Tibial artery (tissue), 4 donors: ENCODE measurements around the gene SDK2.

Experiments
- DNase-seq, 2 donors: peaks; one replicate each; pipeline ENCODE4 v3.0.0-alpha.2; 2019
- H3K27ac ChIP-seq, 2 donors: fragments of 200-600 bp; sonication (generic) in 1 of 2; 1 replicate in 1 of 2; 2 replicates in 1 of 2; pipeline ENCODE4 v1.5.1; 2018 to 2019; ENCODE audit warnings: mild to moderate bottlenecking in 1 of 2
- H3K27me3 ChIP-seq, 2 donors: fragments of 200-600 bp; sonication (generic) in 1 of 2; one replicate each; pipeline versions ENCODE4 v1.5.1 to v1.6.0; 2016 to 2019
- H3K36me3 ChIP-seq, 3 donors: fragments of 200-600 bp; sonication (generic) in 2 of 3; one replicate each; pipeline ENCODE4 v1.5.1; 2016 to 2019; ENCODE audit warnings: mild to moderate bottlenecking in 2 of 3
- H3K4me1 ChIP-seq, 4 donors: fragments of 200-600 bp; sonication (generic) in 2 of 4; 1 replicate in 3 of 4; 2 replicates in 1 of 4; pipeline ENCODE4 v1.5.1; 2016 to 2019
- H3K4me3 ChIP-seq, 2 donors: fragments of 200-600 bp; sonication (generic) in 1 of 2; 1 replicate in 1 of 2; 2 replicates in 1 of 2; pipeline ENCODE4 v1.5.1; 2018 to 2019; ENCODE audit warnings: mild to moderate bottlenecking in 2 of 2
- H3K9me3 ChIP-seq, 3 donors: fragments of 200-600 bp; sonication (generic) in 1 of 3; one replicate each; pipeline ENCODE4 v1.5.1; 2016 to 2019
- intact Hi-C: fragments of 100-400 bp; cut with DNase I; formaldehyde crosslinking; loops from one replicate; pipeline ENCODE4 v1.15.0; 2023; ENCODE audit warnings: low total_unique reads
- TF ChIP-seq, protein P1 (sequence below), 2 experiments: fragments of 200-600 bp in 1 of 2; fragments of 450-650 bp in 1 of 2; IDR thresholded peaks; one replicate each; pipeline ENCODE4 v1.5.1; 2017 to 2019; ENCODE audit warnings: antibody characterized with exemption in 2 of 2, mild to moderate bottlenecking in 1 of 2, moderate library complexity in 1 of 2

The SDK2 gene

DNA sequence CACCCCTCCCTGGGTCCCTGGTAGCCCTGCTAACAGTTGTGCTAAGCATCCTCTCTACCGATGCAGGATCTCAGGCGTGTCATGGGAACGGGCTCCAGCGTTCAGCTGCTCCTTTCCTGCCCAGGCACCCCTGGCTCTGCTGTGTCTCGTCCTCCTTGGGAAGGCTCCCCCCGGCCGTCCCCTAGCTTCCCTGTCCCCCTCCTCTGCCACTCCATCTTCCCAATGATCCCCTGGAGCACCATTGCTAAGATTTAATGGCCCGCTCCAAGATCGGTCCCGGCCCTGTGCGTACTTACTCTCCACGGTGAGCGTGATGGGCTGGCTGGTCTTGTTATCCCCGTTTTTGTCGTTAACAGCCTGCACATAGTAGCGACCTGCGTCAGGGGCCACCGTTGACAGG, 196.9 kb downstream of the SDK2 start:
- TF ChIP-seq, protein P1, sequence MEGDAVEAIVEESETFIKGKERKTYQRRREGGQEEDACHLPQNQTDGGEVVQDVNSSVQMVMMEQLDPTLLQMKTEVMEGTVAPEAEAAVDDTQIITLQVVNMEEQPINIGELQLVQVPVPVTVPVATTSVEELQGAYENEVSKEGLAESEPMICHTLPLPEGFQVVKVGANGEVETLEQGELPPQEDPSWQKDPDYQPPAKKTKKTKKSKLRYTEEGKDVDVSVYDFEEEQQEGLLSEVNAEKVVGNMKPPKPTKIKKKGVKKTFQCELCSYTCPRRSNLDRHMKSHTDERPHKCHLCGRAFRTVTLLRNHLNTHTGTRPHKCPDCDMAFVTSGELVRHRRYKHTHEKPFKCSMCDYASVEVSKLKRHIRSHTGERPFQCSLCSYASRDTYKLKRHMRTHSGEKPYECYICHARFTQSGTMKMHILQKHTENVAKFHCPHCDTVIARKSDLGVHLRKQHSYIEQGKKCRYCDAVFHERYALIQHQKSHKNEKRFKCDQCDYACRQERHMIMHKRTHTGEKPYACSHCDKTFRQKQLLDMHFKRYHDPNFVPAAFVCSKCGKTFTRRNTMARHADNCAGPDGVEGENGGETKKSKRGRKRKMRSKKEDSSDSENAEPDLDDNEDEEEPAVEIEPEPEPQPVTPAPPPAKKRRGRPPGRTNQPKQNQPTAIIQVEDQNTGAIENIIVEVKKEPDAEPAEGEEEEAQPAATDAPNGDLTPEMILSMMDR (IDR thresholded peaks at IDR 0.05): no peak
- Histone ChIP-seq H3K27ac (no peak overlapping the region), H3K4me3 (no peak overlapping the region), H3K9me3 (no peaks in the 10 kb centered on the region), H3K4me1 (no peaks in the 10 kb centered on the region), H3K36me3 (no peaks in the 10 kb centered on the region), H3K27me3 (no peaks in the 10 kb centered on the region)
- intact Hi-C loops: no loop called here
- DNase-seq: no peak

DNA sequence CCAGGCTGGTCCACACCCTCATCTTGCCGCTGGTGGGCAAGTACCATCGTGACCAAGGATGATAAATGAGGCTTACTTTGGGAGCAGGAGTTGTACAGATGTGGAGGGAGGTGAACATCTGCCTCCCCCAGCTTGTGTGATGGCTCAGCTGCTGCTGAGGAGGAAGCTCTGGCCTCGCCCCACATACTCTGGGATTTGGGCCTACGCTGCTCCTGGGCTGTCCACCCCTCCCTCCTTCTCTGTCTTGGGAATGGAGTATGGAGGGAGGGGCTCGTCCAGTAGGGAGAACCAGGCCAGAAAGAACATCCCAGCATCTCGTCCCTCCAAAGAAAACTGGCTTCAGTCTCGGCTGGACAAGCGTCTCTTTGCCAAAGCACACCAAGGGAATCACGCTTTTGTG, 197.6 kb downstream of the SDK2 start:
- intact Hi-C loops: no loop called here
- no peaks in the 10 kb centered on the region for H3K9me3 ChIP-seq
- TF ChIP-seq, protein P1 (IDR thresholded peaks at IDR 0.05): no peak
- no peak overlapping the region for H3K4me3 ChIP-seq
- H3K36me3 ChIP-seq: no peaks in the 10 kb centered on the region
- no peaks in the 10 kb centered on the region for H3K4me1 ChIP-seq
- H3K27ac ChIP-seq: no peak overlapping the region
- H3K27me3 ChIP-seq: no peaks in the 10 kb centered on the region
- no peak for DNase-seq

DNA sequence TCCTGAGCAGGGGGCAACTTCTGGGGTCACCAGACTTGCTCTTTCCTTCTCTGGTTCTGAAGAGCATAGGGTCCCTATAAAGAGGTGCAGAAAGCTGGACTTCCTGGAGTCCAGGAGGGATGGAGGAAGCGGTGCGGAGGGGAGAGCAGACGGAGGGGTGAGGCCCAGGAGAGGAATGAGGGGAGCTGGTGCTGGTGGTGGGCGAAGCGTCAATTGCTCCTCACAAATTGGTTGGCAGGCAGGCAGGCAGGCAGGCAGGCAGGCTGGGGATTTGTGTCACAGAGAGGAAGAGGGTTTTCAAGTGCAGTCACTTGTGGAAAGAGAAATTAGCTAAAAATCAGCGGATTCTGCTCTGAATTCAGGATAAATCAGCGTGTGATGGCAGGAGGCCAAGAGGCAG, 198.8 kb downstream of the SDK2 start:
- Histone ChIP-seq H3K36me3 (no peaks in the 10 kb centered on the region), H3K27ac (no peak overlapping the region), H3K27me3 (no peaks in the 10 kb centered on the region), H3K4me3 (no peak overlapping the region), H3K4me1 (no peaks in the 10 kb centered on the region), H3K9me3 (no peaks in the 10 kb centered on the region)
- intact Hi-C loops: no loop called here
- TF ChIP-seq, protein P1 (IDR thresholded peaks at IDR 0.05): no peak
- DNase-seq: no peak

DNA sequence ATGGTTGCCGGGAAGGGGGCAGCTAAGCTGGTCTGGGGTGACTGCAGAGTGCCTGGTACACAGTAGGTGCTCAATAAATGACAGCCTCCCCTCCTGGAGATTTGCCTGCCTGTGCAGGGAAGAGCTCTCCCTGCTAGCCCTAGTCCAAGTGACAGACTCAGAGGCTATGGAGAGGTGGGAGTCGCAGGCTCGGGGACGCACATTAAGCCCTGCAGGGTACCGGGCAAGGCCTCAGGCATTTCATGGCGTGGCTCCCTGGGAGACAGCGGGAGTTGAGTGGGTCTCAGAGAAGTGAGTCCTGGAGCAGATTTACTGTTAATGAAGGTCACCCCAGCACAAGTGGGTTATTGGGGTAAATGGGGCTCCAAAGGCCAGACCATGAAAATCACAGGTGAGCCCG, 200.2 kb downstream of the SDK2 start:
- no peak overlapping the region for H3K27ac ChIP-seq
- intact Hi-C loops: no loop called here
- TF ChIP-seq, protein P1 (IDR thresholded peaks at IDR 0.05): no peak
- no peak for DNase-seq
- no peaks in the 10 kb centered on the region for H3K27me3 ChIP-seq
- H3K36me3 ChIP-seq: no peaks in the 10 kb centered on the region
- H3K4me1 ChIP-seq: no peaks in the 10 kb centered on the region
- H3K4me3 ChIP-seq: no peak overlapping the region
- H3K9me3 ChIP-seq: no peaks in the 10 kb centered on the region

DNA sequence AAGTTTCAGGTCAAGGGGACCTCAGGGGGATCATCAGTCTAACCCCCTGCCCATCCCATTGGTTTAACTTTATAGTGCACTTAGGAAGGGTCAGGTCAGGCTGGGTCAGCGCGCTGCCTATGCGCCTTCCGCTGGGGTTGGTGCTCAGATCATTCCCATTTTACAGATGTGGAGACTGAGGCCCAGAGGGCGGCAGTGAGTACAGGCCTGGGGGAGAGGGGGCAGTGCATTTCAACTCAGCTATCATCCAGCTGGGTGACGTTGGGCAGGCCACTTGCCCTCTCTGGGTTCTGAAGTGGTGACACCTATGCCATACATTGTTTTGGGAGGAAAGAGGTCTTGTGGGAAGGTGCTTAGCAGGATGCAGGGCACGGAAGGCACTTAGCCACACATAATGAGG, 204.6 kb downstream of the SDK2 start:
- Histone ChIP-seq H3K4me1 (no peaks in the 10 kb centered on the region), H3K9me3 (no peaks in the 10 kb centered on the region), H3K4me3 (no peak overlapping the region), H3K27ac (no peak overlapping the region), H3K27me3 (peaks cover 0 to 4% of the 10 kb centered on the region in 2 donors), H3K36me3 (no peaks in the 10 kb centered on the region)
- DNase-seq: no peak
- intact Hi-C loops: no loop called here
- TF ChIP-seq, protein P1 (IDR thresholded peaks at IDR 0.05): no peak

DNA sequence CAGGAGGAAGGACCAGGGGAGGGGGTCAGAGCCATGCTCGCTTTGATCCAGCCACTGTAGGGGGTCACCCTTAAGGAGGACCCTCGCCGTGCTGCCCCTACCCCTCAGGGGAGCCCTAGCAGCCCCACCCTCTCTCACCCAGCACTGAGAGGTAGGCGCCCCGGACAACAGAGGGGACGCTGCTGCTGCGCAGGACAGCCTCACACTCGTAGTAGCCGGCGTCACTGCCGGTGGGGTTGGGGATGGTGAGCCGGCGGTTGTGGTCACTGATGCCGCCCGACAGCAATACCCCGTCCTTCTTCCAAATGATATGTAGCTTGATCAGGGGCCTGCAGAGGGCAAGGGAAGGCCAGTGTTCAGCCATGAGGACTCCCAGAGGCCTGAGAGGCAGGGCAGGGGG, 206.4 kb downstream of the SDK2 start:
- Histone ChIP-seq H3K36me3 (no peaks in the 10 kb centered on the region), H3K4me3 (no peak overlapping the region), H3K27ac (no peak overlapping the region), H3K9me3 (no peaks in the 10 kb centered on the region), H3K27me3 (peaks cover 0 to 4% of the 10 kb centered on the region in 2 donors), H3K4me1 (no peaks in the 10 kb centered on the region)
- no peak for DNase-seq
- intact Hi-C loops: no loop called here
- TF ChIP-seq, protein P1 (IDR thresholded peaks at IDR 0.05): no peak
